Measurements from ENCODE around the gene BRD3.

- TF ChIP-seq CTCF (conservative IDR thresholded peaks at IDR 0.05) (no peak), EZH2 (IDR thresholded peaks at IDR 0.05; ENCODE audit: low read depth) (no peak)
These were observed 60.3 kb downstream of the BRD3 start for GRCh38 chr9:134007571-134007970.
